ENCODE data around the gene IRF1.

The IRF1 gene

GRCh38 chr5:132500931-132501628 lies 10.5 kb upstream of the IRF1 start:
- DNase-seq (ENCODE audit: low read depth): peak; percentile 55

- DNase-seq (ENCODE audit: low read depth): no peak
Measured at GRCh38 chr5:132500244-132500930, 9.8 kb upstream of the IRF1 start.

- no peak for DNase-seq (ENCODE audit: low read depth)
Measured at GRCh38 chr5:132499440-132500243, 9.1 kb upstream of the IRF1 start.

- DNase-seq (ENCODE audit: low read depth): no peak
Measured at GRCh38 chr5:132498686-132499271, 8.2 kb upstream of the IRF1 start.

GRCh38 chr5:132498152-132498551 lies 7.6 kb upstream of the IRF1 start:
- no peak for DNase-seq (ENCODE audit: low read depth)

GRCh38 chr5:132497488-132497997 lies 7.0 kb upstream of the IRF1 start:
- no peak for DNase-seq (ENCODE audit: low read depth)

GRCh38 chr5:132496631-132497487 lies 6.3 kb upstream of the IRF1 start:
- peak; percentile 47 for DNase-seq (ENCODE audit: low read depth)

- peak; percentile 88 for DNase-seq (ENCODE audit: low read depth)
Measured at GRCh38 chr5:132496191-132496630, 5.6 kb upstream of the IRF1 start.

GRCh38 chr5:132495667-132496190 lies 5.2 kb upstream of the IRF1 start:
- peak; percentile 49 for DNase-seq (ENCODE audit: low read depth)

GRCh38 chr5:132493821-132494220 lies 3.2 kb upstream of the IRF1 start:
- no peak for DNase-seq (ENCODE audit: low read depth)

GRCh38 chr5:132493241-132493640 lies 2.7 kb upstream of the IRF1 start:
- DNase-seq (ENCODE audit: low read depth): no peak

- no peak for DNase-seq (ENCODE audit: low read depth)
Measured at GRCh38 chr5:132492386-132493125, 2.0 kb upstream of the IRF1 start.

- no peak for DNase-seq (ENCODE audit: low read depth)
Measured at GRCh38 chr5:132491368-132492364, 1.1 kb upstream of the IRF1 start.

- DNase-seq (ENCODE audit: low read depth): peak; percentile 37
Measured at GRCh38 chr5:132489871-132490483, 596 bp downstream of the IRF1 start.

GRCh38 chr5:132489051-132489770 lies 1.4 kb downstream of the IRF1 start:
- DNase-seq (ENCODE audit: low read depth): no peak

GRCh38 chr5:132488590-132488989 lies 2.0 kb downstream of the IRF1 start:
- DNase-seq (ENCODE audit: low read depth): no peak

- DNase-seq (ENCODE audit: low read depth): no peak
Measured at GRCh38 chr5:132487841-132488555, 2.6 kb downstream of the IRF1 start.
